SW480 (cell line): Measurements from ENCODE around the gene CDKL1.
"Not testable (repeated sequence)": the region's sequence is repeated elsewhere in the genome, so short reads cannot be mapped to it uniquely, and the experiment has no call there.

ENCODE experiments used
- DNase-seq: peaks from one replicate; pipeline ENCODE4 v3.0.0-alpha.2; 2016; ENCODE audit warnings: low spot score

CDKL1 gene

DNA sequence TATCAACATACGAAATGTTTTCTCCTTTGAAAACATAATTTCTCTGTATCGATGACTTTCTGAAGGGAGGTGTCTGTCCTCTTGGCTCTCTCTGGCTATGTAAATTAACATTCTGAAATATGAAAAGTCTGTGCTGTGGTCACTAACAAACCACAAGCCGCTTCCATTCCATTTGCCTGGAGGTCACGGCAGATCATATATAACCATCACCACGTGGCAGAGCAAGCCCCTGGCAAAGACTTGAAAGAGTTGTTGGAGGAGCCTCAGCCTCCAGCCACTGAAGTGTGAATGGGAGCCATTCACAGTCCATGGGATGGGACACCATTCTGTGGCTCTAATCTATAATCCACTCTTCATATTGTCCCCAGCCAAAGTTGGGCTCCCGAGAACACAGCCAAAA, 39.6 kb downstream of the CDKL1 start:
- DNase-seq: peak; percentile 9

DNA sequence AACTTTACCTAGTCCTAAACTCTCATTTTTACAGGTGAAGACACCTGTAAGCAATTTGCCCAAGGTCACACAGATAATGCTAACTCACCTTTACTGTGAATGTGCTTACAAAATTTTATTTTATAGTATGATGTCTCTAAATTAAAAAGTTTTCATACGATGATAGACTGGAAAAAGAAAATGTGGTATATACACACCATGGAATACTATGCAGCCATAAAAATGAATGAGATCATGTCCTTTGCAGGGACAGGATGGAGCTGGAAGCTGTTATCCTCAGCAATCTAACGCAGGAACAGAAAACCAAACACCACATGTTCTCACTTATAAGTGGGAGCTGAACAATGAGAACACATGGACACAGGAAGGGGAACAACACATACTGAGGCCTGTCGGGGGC, 40.4 kb downstream of the CDKL1 start:
- not testable (repeated sequence) for DNase-seq

DNA sequence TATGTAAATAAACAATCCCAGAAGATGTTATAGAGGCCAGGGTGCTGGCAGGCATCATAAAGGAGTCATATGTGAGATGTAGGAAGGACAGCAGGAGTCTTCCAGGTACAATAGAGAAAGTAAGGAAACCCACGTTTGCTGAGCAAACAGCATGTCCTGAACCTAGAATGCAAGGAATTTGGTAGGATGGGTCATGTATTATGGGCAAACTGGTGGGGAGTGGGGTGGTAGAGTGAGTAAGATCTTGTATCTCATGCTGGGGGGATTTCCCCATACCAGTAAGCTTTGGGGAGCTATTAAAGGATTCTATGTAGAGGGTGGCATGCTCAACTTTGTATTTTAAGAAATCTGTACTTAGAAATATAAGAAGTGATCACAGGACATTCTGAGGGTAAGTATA, 41.0 kb downstream of the CDKL1 start:
- no peak for DNase-seq

DNA sequence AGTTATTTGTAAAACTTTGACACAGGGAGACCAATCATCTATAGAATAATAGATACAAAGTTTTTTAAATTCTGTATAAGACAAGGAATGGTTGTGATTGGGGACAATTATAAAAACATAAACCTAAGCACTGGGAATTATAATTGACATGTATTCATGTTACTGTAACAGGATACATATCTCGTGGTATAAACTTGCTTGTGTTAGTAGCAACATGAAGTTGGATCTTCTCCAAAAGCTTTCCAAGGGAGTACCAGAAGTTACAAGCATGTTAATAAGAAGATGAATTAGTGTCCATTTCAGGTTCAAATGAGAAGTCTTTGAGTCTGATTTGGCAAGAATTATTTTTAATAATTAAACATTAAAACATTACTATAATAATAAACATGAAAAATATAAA, 42.2 kb downstream of the CDKL1 start:
- no peak for DNase-seq

DNA sequence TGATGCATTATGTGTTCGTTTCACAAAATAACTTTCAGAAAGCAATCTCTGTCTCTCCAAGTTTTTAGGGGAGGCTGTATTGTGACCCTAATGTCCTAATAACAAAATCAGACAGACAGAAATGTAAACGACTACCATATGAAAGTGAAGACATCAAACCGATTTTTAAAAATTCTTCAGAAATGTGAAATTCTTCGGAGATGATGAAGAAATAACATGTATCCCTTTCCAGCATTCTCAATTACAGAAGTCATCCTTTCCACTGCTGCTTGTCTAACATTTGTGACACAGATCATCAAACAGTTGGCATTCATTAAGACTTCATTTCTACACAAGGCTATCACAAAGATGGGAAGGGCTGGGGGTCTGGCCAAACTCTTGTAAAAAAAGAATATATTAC, 43.6 kb downstream of the CDKL1 start:
- no peak for DNase-seq

DNA sequence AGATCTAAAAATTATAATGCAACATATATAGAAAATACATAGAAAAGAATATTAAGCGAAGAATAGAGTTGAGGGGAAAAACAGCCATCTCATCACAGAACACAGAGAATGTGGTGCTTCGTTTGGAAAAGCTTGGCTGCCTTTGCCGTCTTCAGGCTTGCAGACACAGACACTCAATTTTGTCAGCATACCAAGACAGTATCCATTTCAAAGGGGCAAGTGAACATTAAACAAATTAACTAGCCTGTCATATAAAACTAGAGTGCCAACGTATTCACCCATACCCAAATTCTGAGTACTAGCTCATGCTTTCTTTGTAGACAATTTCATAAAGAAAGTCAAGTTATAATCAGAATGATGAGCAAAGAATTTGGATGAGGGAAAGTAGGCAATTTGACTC, 44.1 kb downstream of the CDKL1 start:
- DNase-seq: no peak

DNA sequence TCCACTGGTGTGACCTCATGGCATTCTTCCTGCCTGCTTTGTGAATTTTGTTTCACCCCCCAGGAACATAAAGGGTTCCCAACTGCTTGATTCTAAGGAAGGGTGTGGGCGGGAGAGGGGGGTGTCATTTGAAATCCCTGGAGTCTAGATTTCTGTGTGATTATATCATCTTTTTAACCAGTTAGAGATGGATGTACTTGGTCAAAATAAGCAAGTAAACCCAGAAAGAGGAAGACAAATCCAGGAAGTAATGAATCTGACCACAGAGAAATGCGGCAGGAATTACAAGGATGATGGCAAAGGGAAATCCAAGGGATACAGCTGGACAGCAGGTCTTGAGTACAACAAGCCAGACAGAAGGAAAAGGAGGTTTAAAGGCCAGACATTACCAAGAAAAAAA, 45.7 kb downstream of the CDKL1 start:
- DNase-seq: no peak

DNA sequence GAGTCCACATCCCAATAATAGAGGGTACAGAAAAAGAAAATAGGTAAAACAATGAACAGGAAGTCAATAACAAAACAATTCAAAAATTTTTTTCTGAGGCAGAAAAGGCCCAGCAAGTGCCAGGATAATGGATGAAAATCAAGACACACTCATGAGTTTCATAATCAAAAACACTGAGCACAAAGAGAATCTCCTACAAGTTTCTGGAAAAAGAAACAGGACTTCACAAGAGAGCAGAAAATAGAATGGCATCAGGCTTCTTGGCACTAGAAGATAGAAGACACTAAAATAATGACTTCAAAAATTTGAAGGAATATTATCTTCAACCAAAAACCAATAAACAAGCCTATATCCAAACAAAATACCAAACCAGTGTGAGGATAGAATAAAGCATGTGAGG, 47.7 kb downstream of the CDKL1 start:
- no peak for DNase-seq

DNA sequence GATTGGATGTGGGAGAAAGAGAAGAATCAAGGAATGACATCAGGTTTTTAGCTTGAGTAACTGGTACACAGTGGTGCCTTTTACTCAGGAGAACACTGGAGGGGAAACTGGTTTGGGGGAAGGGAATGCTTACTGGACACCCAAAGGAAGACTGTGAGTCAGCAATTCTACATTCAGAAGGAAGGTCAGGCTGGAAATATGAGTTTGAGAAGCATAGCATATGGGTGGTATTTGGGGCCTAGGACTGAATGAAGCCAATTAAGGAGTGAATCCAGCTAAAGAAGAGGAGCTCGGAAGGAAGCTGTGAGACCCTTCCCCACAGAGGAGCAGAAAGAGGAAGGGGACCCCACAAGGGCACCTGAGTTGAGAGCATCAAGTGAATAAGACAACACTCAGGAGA, 49.2 kb downstream of the CDKL1 start:
- no peak for DNase-seq

DNA sequence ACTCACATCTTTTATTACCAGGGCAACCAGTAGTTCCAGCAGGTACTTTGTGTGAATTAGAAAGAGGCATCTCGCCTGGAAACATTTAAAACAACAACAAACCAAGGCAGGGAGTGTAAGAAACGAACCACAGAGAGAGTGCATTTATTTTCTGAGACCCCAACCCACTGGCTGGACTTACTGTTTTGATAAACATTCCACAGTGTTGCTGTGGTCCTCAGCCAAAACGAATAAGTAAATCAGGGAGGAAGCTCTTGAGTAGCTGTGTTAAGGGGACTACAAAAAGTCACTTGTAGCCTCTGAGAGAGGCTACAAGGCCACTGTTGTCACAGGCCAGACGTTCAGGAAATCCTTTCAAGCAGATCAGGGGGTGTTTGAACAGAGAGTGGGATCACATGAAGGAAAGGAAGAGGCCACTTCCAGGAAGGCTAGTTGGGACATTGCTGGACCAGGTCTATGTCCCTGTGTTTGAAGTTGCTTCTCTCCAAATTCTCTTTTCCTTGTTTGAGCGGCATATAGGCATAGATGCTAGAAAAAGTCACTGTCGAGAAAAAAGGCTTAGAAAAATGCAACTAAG, 50.7 kb downstream of the CDKL1 start:
- no peak for DNase-seq

DNA sequence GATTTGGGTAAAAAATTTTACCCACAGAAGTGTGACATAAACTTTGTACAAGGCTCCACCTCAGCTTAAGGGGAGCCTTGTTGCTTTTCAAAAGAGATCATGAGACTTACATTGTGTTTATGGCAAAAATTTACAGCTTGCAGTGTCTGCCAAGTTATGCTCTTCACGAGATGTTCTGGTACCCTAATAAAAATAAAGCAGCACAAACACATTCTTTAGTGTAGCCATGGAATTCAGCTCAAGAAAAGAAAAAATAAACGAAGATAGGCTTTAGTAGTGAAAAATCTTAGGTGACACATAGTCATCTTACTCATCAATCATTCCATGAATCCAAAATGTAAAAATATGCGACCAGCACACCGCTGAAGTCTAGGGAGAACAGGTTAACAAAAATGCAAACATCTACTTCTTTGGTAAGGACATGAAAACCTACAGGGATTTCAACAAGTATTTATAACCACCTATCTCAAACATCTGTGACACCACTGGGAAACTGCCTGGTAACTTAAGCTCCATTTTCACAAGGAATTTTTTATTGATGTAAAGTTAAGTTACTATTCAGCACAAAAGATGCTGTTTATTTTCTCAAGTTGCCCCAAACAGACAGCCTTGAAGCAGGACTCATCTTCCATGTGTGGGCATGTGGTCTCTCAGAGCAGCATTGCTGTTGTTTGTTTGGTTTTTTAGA, 51.7 kb downstream of the CDKL1 start:
- DNase-seq: no peak

DNA sequence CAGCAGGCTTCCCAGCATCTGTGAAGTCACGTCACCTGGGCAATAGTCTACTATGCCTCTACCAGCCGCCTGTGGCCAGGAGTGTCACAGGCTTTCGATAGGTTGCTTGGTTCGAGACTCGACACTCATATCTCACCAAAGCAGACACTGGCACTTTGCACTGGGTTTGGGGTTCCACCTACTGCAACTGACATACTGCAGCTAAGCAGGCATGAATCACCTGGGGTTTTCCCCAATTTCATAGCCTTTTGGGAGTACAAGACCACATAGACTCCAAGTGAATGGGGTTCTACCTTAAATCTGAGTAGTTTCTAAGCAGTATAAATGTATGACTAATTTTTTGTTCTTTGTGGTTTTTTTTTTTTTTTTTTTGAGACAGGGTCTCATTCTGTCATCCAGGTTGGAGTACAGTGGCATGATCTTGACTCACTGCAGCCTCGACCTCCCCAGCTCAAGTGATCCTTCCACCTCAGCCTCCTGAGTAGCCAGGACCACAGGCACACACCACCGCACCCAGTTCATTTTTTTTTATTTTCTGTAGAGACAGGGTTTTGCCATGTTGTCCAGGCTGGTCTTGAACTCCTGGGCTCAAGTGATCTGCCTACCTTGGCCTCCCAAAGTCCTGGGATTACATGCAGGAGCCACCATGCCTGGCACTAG, 52.4 kb downstream of the CDKL1 start:
- DNase-seq: no peak

DNA sequence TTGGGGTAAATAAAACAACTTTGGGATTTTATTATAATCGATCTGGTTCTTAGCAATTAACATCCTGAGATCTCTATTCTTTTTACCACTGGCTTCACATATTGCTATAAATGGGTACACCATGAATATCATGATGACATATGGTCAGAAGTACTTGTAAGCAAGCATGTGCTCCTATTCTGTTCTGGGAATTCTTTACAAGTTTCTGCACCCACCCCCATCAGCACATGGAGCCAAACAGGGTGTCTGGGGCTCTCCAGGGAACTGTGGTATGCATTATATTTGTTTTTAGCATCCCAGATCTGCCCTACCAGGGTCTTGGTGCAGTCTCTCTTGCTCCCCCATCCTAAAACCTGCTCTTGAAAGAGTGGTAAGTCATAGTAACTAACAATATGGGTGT, 53.2 kb downstream of the CDKL1 start:
- no peak for DNase-seq

DNA sequence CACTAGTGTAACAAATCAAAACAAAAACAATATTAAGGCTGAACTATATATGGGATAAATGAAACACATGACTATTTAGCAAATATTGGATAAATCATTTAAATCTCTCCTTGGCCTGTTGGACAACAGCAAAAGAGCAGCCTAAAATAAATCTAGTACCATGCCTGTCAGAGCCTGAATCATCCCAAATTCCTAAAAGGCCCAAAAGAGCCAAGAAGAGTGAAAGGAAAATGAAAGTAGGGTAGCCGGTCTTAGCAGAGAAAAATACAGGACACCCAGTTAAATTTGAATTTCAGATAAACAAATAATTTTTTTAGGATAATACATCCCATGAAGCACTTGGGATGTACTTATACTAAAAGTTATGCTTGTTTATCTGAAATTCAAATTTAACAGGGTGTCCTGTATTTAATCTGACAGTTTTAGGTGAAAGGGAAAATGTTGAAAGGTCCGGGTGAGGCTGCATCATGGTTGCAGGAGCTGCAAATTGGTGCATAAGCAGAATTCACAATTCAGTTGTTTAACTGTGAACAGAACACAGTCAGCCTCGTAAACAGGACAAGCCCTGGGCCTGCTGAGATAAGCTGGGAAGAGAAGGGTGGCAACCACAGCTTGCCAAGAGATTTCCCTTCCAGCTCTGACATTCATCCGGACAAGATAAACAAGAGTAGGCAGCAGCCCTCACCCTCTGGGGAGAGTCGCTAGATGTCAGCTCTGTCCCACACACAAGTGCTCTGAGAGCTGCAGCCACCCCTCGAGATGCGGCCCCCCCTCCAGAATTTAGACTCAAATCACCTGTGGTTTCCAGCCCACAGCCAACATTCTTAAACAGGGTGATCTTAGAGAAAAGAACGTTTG, 54.2 kb downstream of the CDKL1 start:
- peak; percentile 25 for DNase-seq

DNA sequence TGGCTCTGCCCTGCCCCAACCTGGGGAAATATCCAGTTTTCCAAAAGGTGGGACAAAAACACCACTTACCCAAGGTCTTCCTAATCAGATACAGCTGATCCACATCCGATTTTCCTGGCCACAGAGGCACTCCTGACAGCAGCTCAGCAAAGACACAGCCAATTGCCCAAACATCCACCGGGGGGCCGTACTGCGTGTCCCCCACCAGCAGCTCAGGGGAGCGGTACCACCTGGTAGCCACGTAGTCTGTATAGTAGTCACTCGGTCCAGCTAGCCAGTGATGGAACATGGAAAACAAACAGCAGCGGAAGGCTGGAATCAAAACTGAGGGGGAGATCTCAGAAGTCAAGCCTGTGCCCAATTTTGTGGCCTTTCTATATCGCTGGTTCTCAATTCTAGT, 55.7 kb downstream of the CDKL1 start:
- DNase-seq: no peak

DNA sequence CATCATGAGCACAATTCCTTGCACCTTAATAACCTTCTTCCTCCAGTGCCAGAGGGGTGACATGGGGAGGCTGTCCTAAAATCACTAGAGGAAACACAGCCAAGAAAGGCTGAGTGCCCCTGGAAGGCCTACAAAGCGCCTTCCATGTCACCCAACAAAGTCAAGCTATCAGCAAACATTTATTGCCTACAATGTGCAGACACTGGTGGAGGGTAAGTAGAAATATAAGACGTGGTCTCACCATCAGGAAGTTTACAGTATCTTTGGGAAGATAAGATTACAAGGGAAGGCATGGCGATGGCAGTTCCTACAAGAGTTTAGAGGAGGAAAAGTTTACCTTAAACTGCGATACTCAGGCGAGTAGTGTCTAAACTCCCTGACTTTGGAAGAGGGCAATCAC, 56.6 kb downstream of the CDKL1 start:
- DNase-seq: no peak

DNA sequence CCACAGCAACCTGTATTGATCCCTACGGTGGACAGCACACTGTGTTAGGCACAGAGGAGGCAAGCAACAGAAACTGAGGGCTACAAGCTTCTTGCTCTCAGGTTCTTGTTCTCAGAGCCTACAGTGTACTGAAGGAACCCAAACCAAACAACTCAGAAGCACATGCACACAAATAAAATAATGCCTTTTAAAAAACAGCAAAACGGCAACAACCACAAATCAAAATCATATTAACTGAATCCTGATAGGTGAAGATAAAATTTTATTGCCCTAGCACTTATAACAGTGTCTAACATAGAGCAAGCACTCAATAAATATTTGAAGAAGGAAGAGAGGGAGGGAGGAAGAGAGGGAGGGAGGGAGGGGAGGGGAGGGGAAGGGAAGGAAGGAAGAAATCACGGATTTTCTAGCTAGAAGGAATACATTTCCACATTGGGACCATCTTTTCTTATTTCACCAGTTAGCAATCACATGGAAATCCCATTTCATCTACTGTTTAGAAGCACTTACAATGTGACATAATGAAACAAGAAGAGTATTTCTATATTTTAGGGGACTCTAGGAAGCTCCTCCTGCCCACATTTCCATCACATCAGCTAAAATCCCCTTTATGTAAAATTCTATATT, 57.4 kb downstream of the CDKL1 start:
- no peak for DNase-seq

DNA sequence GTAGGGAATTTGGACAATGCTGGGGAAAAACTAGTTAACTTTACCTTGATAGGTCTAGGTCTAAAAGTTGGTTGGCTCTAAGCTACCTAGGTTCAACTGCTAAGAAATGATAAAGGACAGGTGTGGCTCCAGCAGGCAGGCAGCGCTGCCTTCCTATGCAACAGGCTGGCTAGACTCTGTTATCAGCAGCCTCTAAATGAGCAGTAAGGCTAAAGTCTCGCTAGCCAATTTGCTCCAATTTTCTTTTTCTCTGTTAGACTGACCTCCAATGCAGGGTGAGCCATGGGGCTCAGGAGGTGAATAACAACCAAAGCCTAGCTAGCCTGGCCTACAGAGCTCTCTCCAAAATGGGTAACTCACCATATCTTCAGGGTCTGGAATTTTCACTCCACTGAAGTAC, 58.1 kb downstream of the CDKL1 start:
- DNase-seq: no peak

DNA sequence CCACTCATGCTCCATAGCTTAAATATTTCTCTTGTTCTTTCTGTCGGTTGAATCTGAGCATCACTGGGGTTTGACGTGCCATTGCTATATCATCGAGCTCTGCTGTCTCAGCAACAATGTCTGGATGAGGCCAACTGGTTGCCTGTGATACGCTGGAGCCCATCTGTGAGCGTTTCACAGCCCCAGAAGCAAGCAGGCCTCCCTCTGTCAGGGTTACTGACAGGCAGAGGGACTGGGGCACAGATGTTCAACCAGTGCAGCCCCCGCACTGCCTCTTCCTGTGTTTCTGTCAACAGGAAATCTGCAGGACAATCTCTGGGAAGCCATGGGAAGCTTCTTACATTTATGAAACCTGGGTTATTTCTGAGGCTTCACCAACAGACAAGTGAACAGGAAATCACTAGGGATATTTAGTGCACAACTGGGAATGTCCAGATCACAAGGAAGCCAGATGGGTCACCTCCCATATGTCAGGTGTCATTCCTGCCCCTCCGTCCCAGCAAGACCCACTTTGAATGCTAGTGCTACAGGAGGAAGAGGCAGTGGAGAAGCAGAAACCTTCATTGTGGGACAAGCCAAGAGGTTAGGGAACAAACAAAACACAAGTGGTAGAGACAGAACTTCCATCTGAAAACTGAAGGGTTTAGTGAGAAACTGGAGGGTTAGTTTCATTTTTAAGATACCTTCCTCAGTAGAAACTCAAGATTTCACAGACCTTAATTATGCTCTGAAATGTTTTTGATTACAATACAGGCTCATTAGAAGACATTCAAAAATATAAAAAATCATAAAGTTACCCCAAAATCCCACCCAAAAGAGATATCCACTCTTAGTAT, 60.5 kb downstream of the CDKL1 start:
- no peak for DNase-seq

DNA sequence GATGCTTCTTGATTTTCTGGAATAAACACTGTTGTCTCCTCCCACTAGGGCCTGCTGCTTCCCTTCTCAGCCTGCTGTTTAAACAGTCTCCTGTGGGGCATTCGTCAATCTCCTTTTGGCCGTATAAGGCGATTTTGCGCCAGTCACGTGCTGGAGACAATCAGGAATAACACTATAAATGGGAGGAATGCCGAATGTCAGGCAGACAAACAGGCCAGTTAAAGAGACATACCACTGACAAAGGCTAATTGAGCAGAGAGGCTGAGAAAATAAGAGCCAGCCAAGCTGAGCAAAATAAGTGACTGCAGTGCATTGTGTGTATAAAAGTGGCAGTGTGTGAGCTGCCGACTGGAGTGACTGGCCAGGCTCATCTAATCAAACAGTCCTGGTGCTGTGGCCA, 61.3 kb downstream of the CDKL1 start:
- DNase-seq: no peak

DNA sequence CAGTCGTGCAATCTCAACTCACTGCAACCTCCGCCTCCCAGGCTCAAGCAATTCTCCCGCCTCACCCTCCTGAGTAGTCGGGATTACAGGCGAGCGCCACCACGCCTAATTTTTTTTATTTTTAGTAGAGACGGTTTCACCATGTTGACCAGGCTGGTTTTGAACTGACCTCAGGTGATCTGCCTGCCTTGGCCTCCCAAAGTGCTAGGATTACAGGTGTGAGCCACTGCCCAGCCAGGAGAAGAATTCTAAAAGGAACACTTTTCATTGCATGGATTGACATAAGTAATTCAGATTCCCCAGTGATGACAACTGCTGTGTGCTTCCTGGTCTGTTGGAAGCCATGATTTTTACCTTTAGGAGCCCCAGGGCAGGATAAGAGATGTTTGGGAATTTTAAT, 62.5 kb downstream of the CDKL1 start:
- no peak for DNase-seq
